ENCODE measurements around the gene PCAT7.

GRCh38 chr9:94610181-94610606, 55.3 kb downstream of the PCAT7 start:
- TF ChIP-seq CTCF (IDR thresholded peaks at IDR 0.05; ENCODE audit: extremely low read depth in 1 of 2, insufficient read depth in 1 of 2, low read depth in 1 of 2, low read length in 2 of 2) (no peak), POLR2AphosphoS5 (IDR thresholded peaks at IDR 0.05; ENCODE audit: insufficient read depth, low read depth, low read length) (no peak)
